GM19328 (cell line): ENCODE results near the gene SLC9C1.
"Not testable (repeated sequence)": the region's sequence is repeated elsewhere in the genome, so short reads cannot be mapped to it uniquely, and the experiment has no call there.

Experiments
- ATAC-seq: cut with Tn5 transposase; IDR thresholded peaks from one replicate; pipeline ENCODE4 v1.9.1; 2021; ENCODE audit warnings: mild to moderate bottlenecking, moderate library complexity; ENCODE audit not compliant: unreplicated experiment

SLC9C1 gene

DNA sequence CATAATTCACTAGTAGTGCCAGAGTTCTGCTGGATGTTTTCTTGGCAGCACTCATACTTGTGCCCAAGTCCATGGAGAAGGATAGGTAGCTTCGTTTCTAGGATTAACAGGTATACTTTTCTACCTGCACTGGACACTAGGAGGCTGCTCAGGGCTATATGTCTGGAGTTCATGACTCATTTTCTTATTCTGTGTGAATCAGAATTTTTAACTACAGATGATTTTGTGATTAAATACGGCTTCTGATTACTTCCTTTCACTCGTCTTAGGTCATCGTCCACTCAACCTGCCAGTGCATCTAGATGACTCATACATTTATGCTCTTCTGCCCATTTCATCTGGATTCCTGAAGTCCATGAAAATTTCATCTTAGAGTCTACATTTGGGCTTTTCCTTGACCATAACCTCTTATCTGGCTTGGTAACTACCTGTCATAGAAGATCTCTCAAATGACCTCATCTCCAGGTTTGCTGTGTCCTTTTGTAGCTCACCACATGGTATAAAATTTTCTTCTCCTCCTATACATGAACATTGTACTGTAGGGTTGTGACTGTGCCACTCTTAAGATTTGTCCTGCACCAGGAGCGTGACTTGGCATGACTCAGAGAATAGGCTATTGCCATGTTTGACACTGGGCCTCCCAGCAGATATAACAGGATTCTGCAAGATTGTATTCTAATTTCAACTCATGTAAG is 94.2 kb downstream of the SLC9C1 start:
- no peak for ATAC-seq

DNA sequence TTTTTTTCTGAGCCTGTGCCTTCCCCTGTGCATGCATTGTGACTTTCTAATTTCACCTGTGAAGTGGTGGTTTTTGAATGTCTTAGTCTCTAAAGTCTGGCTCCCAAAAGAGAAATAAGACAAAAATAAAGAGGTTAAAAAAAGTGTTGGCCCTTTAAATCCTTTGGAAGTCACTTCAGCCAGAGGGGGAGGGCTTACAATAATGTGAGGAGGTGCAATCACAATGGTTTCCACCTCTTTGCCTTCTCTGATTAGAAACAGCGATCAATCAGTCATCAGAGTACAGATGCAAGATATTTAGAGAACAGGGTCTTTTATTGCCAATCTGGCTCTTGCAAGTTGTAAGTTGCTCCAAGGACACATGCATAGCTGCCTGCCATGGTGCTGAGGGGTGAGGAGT is 96.9 kb downstream of the SLC9C1 start:
- ATAC-seq = no peak

DNA sequence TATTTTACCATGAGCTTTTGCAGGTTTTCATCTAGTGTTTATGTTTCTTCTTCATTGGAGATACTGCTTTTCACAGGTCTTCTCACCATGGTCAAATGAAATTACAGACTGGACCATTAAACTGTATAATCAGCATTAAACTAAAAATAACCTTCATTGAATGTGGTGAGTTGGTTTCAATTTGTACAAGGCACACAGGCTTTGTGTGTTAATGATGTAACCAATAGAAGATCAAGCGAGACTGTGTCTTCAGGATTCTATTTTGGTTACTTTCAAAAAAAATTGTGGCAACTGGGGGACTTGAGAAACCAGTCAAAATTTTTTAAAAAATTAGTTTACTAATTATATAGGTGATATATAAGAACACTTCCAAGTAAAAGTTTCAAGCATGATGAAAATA is 106.7 kb downstream of the SLC9C1 start:
- ATAC-seq = no peak

- not testable (repeated sequence) for ATAC-seq
Measured at GRCh38 chr3:112185423-112186035, 108.5 kb downstream of the SLC9C1 start.

- ATAC-seq = no peak
Measured at GRCh38 chr3:112175646-112176045, 118.4 kb downstream of the SLC9C1 start.

- no peak for ATAC-seq
Measured at GRCh38 chr3:112175037-112175436, 119.0 kb downstream of the SLC9C1 start.

- no peak for ATAC-seq
Measured at GRCh38 chr3:112171144-112171543, 122.9 kb downstream of the SLC9C1 start.

DNA sequence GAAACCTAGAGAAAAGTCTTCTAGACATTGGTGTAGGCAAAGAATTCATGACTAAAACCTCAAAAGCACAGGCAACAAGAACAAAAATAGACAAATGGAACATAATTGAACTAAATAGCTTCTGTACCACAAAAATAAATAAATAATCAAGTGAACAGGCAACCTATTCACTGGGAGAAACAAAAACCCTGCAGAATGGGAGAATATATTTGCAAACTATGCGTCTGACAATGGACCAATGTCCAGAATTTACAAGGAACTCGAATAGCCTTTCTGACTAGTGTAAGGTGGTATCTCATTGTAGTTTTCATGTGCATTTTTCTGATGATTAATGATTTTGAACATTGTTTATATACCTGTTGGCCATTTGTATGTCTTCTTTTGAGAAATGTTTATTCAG is 124.0 kb downstream of the SLC9C1 start:
- no peak for ATAC-seq

DNA sequence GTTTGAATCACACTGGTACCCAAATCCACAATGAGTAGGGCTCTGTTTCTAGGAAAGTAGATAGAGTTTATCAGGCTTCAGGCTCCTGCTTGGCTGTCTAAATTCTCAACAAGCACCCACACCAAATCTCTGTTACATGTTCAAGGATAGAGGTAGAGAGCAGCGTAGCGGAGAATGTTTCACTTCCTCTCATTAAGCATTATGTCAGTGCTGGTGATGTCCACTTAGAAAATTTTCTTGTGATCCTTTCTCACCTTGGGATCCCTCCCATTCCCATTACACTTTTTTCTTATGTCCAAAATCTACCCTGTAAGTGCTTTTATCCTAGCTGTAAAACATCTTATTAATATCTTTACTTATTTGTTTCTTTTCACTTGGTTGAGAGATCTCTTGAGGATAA is 126.3 kb downstream of the SLC9C1 start:
- ATAC-seq = peak; percentile 55

DNA sequence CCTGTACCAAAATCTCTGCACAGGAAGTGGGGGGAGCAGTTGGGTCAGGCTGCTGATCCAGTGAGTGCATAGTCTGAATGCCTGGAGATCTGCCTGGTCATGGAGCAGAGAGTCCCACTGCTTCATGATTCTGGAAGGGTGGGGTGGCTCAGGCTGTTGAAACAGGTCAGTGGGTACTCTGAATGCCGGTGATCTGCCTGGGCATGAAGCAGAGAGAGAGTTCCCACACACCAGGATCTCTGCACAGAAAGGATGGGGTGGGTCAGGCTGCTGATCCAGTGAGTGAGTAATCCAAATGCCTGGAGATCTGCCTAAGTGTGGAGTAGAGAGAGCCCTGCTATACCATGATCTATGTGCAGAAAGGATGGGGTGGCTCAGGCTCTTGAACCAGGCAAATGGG is 144.9 kb downstream of the SLC9C1 start:
- ATAC-seq = no peak

DNA sequence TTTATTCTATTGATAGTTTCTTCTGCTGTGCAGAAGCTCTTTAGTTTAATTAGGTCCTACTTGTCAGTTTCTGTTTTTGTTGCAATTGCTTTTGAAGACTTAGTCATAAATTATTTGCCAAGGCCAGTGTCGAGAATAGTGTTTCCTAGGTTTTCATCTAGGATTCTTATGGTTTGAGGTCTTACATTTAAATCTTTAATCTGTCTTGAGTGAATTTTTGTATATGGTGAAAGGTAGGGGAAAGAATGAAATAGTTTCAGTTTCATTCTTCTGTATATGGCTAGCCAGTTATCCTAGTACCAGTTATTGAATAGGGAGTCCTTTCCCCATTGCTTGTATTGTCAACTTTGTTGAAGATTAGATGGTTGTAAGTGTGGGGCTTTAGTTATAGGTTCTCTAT is 150.3 kb downstream of the SLC9C1 start:
- no peak for ATAC-seq

GRCh38 chr3:112143251-112143650 is 150.8 kb downstream of the SLC9C1 start:
- no peak for ATAC-seq

DNA sequence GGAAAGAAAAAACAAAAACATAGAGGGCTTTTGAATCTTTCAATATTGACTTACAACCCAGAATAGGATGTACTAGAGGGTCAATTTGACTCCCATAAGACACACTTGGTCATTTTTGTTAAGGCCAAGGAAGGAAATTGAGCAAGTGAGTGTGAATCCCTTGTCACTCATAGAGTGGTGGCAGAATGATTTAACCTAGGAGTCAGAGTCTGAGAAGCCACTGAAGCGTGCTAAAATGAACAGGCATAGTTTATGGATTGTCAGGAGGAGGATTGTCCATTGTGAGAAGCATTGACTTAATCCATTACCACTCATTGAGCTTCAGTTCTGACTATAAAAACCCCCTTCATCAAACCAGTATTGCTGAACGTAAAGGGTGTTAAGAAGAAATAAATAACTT is 152.7 kb downstream of the SLC9C1 start:
- ATAC-seq = no peak

DNA sequence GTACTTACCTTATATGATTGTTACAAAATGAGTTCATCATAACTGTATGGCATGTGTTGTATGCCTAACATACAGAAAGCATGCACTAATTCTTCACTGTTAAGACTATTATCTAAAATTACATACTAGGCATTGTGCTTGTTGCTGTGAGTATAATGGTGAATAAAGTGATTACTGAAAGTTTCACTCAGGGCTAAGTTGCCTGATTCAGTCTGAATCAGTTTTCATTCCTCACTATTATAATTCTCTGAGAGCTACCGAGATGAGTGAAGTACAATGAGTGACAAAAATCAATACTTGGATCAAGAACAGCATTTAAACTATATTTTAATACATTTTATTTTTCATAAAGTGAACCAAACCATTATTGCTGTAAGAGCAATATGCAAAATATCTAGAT is 153.4 kb downstream of the SLC9C1 start:
- ATAC-seq = no peak

DNA sequence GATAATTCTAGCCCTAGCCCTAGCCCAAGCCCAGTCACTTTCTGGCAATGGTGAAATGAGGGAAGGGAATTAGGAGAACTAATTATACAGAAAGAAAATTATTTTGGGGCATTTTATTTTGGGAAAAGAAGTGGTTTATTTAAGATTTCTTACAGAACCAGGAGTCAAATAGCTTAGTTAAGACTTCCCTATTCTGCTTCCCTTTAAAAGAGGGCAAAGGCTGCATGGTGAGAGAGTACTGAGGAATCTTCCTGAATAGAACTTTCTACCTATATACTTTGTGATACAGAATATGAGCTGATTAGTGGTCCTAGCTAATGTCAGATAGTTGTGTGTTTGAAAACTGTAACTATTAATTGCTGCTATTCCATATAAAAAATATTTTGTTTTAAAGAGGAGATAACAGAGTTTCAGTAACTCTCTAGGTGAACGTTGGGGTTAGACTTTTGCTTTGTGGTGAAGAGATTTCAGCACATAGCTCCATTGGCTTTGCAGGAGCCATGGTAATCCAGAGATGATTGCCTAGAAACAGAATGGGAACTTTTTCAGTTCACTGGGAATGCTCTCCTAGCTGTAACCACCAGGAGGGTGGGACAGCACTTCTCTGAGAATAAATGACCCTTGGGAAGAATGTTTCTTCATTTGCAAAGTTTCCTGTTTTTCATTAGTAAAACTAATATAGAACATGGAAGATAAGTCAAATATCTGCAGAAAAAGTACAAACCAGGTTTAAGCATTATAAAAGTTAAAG is 155.6 kb downstream of the SLC9C1 start:
- ATAC-seq = no peak

DNA sequence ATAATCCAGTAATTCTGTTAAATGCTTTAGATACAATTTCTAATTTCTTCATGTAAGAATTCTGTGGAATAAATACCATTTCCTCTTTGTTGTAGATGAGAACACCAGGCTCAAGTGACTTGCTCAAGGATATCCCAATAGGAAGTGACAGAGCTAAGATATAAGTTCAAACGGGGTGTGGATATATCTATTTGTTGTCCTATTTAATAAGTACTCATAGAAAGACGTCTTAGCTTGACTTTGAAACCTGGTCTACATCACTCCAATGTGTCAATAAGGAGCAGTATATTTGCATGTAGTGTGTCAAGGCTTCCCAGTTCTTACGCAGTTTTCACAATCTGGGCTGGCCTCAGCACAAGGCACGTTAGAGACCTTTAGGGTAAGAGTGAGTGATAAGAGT is 156.2 kb downstream of the SLC9C1 start:
- no peak for ATAC-seq

GRCh38 chr3:112136959-112137693 is 156.9 kb downstream of the SLC9C1 start:
- ATAC-seq = peak; percentile 27

- ATAC-seq = no peak
Measured at GRCh38 chr3:112136046-112136445, 158.0 kb downstream of the SLC9C1 start.

GRCh38 chr3:112134335-112135124 is 159.5 kb downstream of the SLC9C1 start:
- no peak for ATAC-seq

GRCh38 chr3:112133626-112134334 is 160.2 kb downstream of the SLC9C1 start:
- no peak for ATAC-seq
